ENCODE measurements around the gene SLITRK1. TPM values are rescaled to one million over a fixed set of nuclear protein-coding genes. Genes with fewer than 3 reads are reported as not detected.

Gene SLITRK1
- polyA plus RNA-seq, 1 donor (not counting 4 experiments of a cell fraction or from before 2014, with no cell fraction given): not detected

DNA sequence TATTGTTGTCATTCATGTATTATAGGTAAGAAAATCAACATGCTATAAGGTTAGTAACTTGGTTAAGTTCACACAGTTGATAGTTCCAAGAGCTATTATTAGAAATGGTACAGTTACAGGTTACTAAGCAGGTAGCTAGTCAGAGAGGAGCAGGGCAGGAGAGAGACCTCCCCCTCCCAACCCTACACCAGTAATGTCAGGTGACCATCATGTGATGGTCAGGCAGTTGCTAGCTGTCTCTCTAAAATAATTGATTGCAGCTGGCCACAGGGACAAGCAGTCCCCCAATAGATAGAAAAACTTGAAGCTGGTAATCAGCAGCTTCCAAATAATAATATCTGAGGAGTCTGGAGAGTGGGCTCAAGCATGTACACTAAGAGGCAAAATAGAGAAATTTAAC is 14.6 kb downstream of the SLITRK1 start:
- Histone ChIP-seq H3K9me3 (ENCODE audit: control insufficient read depth, low read depth, low read length) (no peaks in the 10 kb centered on the region), H3K36me3 (ENCODE audit: control insufficient read depth in 2 of 2, extremely low read depth in 1 of 2, insufficient read depth in 2 of 2, low read length in 2 of 2) (no peaks in the 10 kb centered on the region), H3K27ac (ENCODE audit: control insufficient read depth, insufficient read depth, low read length) (no peak overlapping the region), H3K79me2 (ENCODE audit: control insufficient read depth, insufficient read depth, low read length) (no peaks in the 10 kb centered on the region), H2AFZ (ENCODE audit: control insufficient read depth, low read length) (no peak overlapping the region), H3K4me2 (ENCODE audit: control insufficient read depth, extremely low read depth, insufficient read depth, low read depth, low read length) (no peak overlapping the region), H3K27me3 (ENCODE audit: control insufficient read depth, extremely low read depth, insufficient read depth, low read length) (no peaks in the 10 kb centered on the region), H3K4me3 (ENCODE audit: control insufficient read depth in 2 of 3, extremely low read depth in 1 of 3, insufficient read depth in 2 of 3, low read depth in 1 of 3, low read length in 3 of 3) (no peak overlapping the region), H3K9me1 (ENCODE audit: control insufficient read depth, extremely low read depth, insufficient read depth, low read length) (no peaks in the 10 kb centered on the region), H3K9ac (ENCODE audit: control insufficient read depth, extremely low read depth, insufficient read depth, low read length) (no peak overlapping the region), H4K20me1 (ENCODE audit: control insufficient read depth, extremely low read depth, insufficient read depth, low read length) (no peaks in the 10 kb centered on the region), H3K4me1 (ENCODE audit: control insufficient read depth, extremely low read depth, insufficient read depth, low read length) (no peaks in the 10 kb centered on the region)
- TF ChIP-seq, protein P1, sequence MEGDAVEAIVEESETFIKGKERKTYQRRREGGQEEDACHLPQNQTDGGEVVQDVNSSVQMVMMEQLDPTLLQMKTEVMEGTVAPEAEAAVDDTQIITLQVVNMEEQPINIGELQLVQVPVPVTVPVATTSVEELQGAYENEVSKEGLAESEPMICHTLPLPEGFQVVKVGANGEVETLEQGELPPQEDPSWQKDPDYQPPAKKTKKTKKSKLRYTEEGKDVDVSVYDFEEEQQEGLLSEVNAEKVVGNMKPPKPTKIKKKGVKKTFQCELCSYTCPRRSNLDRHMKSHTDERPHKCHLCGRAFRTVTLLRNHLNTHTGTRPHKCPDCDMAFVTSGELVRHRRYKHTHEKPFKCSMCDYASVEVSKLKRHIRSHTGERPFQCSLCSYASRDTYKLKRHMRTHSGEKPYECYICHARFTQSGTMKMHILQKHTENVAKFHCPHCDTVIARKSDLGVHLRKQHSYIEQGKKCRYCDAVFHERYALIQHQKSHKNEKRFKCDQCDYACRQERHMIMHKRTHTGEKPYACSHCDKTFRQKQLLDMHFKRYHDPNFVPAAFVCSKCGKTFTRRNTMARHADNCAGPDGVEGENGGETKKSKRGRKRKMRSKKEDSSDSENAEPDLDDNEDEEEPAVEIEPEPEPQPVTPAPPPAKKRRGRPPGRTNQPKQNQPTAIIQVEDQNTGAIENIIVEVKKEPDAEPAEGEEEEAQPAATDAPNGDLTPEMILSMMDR (optimal IDR thresholded peaks at IDR 0.05 in 1 of 3, IDR thresholded peaks at IDR 0.05 in 1 of 3, conservative IDR thresholded peaks at IDR 0.05 in 1 of 3; ENCODE audit: extremely low read depth in 1 of 3, insufficient read depth in 2 of 3, low read length in 3 of 3): no peak
- TF ChIP-seq EZH2 (IDR thresholded peaks at IDR 0.05; ENCODE audit: low read length): no peak
- dilution Hi-C loops (cut with MboI; ENCODE audit: extremely low pct_ligation_motif_present, low sequenced_read_pairs): no loop called here
- no peak for DNase-seq (ENCODE audit: low read depth, low spot score)
- FAIRE-seq: no peak

DNA sequence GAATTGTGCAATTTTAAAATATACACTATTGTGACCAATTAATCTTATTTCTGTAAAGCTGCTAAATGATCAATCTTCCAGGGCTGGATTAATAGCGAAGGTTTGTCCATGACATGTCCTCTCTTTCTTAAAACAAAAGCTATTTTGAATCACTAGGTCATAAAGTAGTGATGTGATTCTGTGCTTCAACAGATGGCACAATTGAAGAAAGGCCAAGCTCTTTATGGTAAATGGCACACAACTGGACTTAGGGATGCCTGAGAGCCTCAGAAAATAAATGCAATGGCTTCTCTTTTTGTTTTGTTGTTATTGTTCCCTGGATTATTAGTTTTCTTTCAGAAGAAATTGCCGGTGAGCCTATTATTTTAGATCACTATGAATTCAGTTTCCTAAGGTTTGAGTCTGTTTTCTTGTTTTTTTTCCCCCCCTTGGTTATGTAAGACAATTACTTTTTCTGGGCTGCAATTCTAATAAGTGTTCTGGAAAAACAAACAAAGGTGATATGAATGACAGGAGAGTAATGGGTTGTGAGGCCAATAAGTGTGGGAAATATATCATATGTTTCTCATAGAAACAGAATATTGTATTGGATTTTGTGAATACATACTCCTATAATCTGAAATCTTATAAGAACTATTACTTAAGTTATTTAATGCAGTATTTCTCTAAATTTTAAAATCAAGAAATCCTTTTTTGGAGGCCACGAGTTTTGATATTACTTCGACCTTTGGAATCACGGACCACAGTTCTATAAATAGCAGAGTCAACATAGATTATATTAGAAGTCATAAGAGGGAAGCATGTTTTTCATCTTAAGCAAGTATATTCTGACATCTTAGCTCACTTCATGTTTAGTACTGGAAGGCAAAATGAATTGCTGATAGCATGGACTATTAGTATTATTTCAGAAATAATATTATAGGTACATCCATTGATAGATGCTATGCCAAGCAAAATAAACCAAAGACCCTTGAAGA is 16.8 kb downstream of the SLITRK1 start:
- no peak for TF ChIP-seq EZH2 (IDR thresholded peaks at IDR 0.05; ENCODE audit: low read length)
- TF ChIP-seq, protein P1 (optimal IDR thresholded peaks at IDR 0.05 in 1 of 3, IDR thresholded peaks at IDR 0.05 in 1 of 3, conservative IDR thresholded peaks at IDR 0.05 in 1 of 3; ENCODE audit: extremely low read depth in 1 of 3, insufficient read depth in 2 of 3, low read length in 3 of 3): no peak

More for the DNA sequence above, 16.8 kb downstream of the SLITRK1 start:
- no peak overlapping the region for H2AFZ ChIP-seq (ENCODE audit: control insufficient read depth, low read length)
- H3K79me2 ChIP-seq (ENCODE audit: control insufficient read depth, insufficient read depth, low read length): no peaks in the 10 kb centered on the region
- H3K4me1 ChIP-seq (ENCODE audit: control insufficient read depth, extremely low read depth, insufficient read depth, low read length): no peaks in the 10 kb centered on the region
- H3K9me1 ChIP-seq (ENCODE audit: control insufficient read depth, extremely low read depth, insufficient read depth, low read length): no peaks in the 10 kb centered on the region
- no peak overlapping the region for H3K4me3 ChIP-seq (ENCODE audit: control insufficient read depth in 2 of 3, extremely low read depth in 1 of 3, insufficient read depth in 2 of 3, low read depth in 1 of 3, low read length in 3 of 3)
- FAIRE-seq: no peak
- no peak overlapping the region for H3K27ac ChIP-seq (ENCODE audit: control insufficient read depth, insufficient read depth, low read length)
- no peaks in the 10 kb centered on the region for H3K36me3 ChIP-seq (ENCODE audit: control insufficient read depth in 2 of 2, extremely low read depth in 1 of 2, insufficient read depth in 2 of 2, low read length in 2 of 2)
- H3K4me2 ChIP-seq (ENCODE audit: control insufficient read depth, extremely low read depth, insufficient read depth, low read depth, low read length): no peak overlapping the region
- no peaks in the 10 kb centered on the region for H4K20me1 ChIP-seq (ENCODE audit: control insufficient read depth, extremely low read depth, insufficient read depth, low read length)
- H3K9ac ChIP-seq (ENCODE audit: control insufficient read depth, extremely low read depth, insufficient read depth, low read length): no peak overlapping the region
- no peak for DNase-seq (ENCODE audit: low read depth, low spot score)
- dilution Hi-C loops (cut with MboI; ENCODE audit: extremely low pct_ligation_motif_present, low sequenced_read_pairs): no loop called here
- no peaks in the 10 kb centered on the region for H3K27me3 ChIP-seq (ENCODE audit: control insufficient read depth, extremely low read depth, insufficient read depth, low read length)
- no peaks in the 10 kb centered on the region for H3K9me3 ChIP-seq (ENCODE audit: control insufficient read depth, low read depth, low read length)

Measured in keratinocyte (primary cell).